Measurements from ENCODE around the gene PCNX1.

Gene PCNX1

DNA sequence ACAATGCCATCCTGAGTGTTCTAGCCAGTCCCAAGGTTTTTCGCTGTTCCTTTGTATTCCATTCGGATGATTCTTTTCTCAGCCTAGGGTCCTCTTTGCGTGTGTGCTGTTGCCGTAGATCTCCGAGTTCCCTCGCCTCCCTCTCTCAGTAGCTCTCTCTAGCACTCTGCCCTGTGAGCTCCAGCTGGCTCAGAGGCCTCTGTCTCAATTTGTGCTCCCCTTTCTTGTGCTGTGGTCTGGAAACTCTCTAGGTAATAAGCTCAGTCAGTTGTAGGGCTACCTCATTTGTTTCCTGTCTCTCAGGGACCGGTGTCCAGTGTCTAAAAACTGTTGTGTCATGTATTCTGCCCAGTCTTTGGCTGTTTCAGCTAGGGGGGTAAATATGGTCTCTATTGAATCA is 179.3 kb downstream of the PCNX1 start:
- no peaks in the 10 kb centered on the region for H3K9me3 ChIP-seq (ENCODE audit: low read depth, low read length)
- DNase-seq (ENCODE audit: low read depth, low spot score) = no peak
- no peak overlapping the region for H3K27ac ChIP-seq
- no peak overlapping the region for H3K4me3 ChIP-seq
- no peak overlapping the region for H3K9ac ChIP-seq (ENCODE audit: insufficient read length)
- TF ChIP-seq POLR2AphosphoS5 (IDR thresholded peaks at IDR 0.05; ENCODE audit: borderline replicate concordance, low read depth, low read length) (no peak), EZH2 (IDR thresholded peaks at IDR 0.05) (no peak), FOXP2 (optimal IDR thresholded peaks at IDR 0.05; ENCODE audit: control extremely low read depth, extremely low read length, insufficient read depth) (no peak)
- H3K36me3 ChIP-seq (ENCODE audit: insufficient read depth, low read length) = peaks cover 36% of the 10 kb centered on the region

DNA sequence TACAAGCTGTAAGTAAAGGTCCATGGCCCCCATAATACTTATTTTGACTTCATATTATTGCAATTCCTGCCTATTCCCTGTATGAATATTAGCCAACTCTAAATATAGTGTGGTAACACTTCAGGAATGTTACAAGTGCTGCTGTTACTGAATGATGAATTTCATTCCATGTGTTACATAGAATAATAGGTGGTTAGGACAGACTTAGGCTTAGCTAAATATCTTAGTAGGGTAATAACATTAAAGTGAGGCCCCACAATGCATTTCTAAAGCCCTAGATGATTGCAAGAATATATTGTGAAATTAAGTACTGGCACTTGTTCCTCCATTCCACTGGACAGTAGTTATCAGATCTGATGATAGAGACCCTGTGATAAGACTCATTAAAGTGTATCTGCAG is 182.7 kb downstream of the PCNX1 start:
- no peak overlapping the region for H3K4me3 ChIP-seq
- H3K9me3 ChIP-seq (ENCODE audit: low read depth, low read length) = no peaks in the 10 kb centered on the region
- H3K9ac ChIP-seq (ENCODE audit: insufficient read length) = no peak overlapping the region
- no peak for TF ChIP-seq EZH2 (IDR thresholded peaks at IDR 0.05)
- no peak for TF ChIP-seq FOXP2 (optimal IDR thresholded peaks at IDR 0.05; ENCODE audit: control extremely low read depth, extremely low read length, insufficient read depth)
- no peak for TF ChIP-seq POLR2AphosphoS5 (IDR thresholded peaks at IDR 0.05; ENCODE audit: borderline replicate concordance, low read depth, low read length)
- no peak overlapping the region for H3K27ac ChIP-seq
- DNase-seq (ENCODE audit: low read depth, low spot score) = no peak
- peaks cover 52% of the 10 kb centered on the region for H3K36me3 ChIP-seq (ENCODE audit: insufficient read depth, low read length)

DNA sequence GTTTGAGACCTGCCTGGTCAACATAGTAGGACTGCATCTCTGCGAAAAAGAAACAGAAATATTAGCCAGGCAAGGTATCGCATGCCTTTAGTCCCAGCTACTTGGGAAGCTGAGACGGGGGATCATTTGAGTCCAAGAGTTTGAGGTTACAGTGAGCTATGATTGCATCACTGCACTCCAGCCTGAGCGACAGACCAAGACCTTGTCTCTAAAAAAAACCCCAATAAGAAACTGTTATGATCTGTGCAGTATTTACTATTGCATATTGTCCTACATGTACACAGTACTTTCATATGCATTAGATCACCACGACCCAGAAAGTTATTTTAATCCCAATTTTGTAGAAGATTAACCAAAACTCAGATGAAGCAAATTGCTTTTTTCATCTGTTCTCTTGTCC is 187.5 kb downstream of the PCNX1 start:
- Histone ChIP-seq H3K36me3 (ENCODE audit: insufficient read depth, low read length) (peaks cover 37% of the 10 kb centered on the region), H3K27ac (no peak overlapping the region), H3K4me3 (no peak overlapping the region), H3K9me3 (ENCODE audit: low read depth, low read length) (no peaks in the 10 kb centered on the region), H3K9ac (ENCODE audit: insufficient read length) (no peak overlapping the region)
- TF ChIP-seq POLR2AphosphoS5 (IDR thresholded peaks at IDR 0.05; ENCODE audit: borderline replicate concordance, low read depth, low read length) (no peak), FOXP2 (optimal IDR thresholded peaks at IDR 0.05; ENCODE audit: control extremely low read depth, extremely low read length, insufficient read depth) (no peak), EZH2 (IDR thresholded peaks at IDR 0.05) (no peak)
- DNase-seq (ENCODE audit: low read depth, low spot score) = no peak

DNA sequence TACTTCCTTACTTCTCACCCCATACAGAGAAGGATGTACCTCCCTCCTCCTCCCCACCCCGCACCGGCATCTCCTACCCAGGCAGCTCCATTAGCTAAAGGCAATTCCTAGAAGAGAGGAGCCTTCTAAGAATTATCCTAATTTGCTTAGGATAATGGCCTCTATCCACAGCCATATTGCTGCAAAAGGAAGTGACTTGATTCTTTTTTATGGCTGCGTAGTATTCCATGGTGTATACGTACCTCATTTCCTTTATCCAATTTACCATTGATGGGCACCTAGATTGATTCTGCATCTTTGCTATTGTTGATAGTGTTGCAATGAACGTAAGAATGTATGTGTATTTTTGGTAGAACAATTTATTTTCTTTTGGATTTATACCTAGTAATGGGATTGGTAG is 189.7 kb downstream of the PCNX1 start:
- TF ChIP-seq EZH2 (IDR thresholded peaks at IDR 0.05) = no peak
- TF ChIP-seq POLR2AphosphoS5 (IDR thresholded peaks at IDR 0.05; ENCODE audit: borderline replicate concordance, low read depth, low read length) = no peak
- TF ChIP-seq FOXP2 (optimal IDR thresholded peaks at IDR 0.05; ENCODE audit: control extremely low read depth, extremely low read length, insufficient read depth) = no peak
- H3K9me3 ChIP-seq (ENCODE audit: low read depth, low read length) = no peaks in the 10 kb centered on the region
- H3K36me3 ChIP-seq (ENCODE audit: insufficient read depth, low read length) = peaks cover 18% of the 10 kb centered on the region; the same call in 1 of the 2 replicates
- H3K9ac ChIP-seq (ENCODE audit: insufficient read length) = no peak overlapping the region
- no peak for DNase-seq (ENCODE audit: low read depth, low spot score)
- H3K27ac ChIP-seq = no peak overlapping the region
- no peak overlapping the region for H3K4me3 ChIP-seq

DNA sequence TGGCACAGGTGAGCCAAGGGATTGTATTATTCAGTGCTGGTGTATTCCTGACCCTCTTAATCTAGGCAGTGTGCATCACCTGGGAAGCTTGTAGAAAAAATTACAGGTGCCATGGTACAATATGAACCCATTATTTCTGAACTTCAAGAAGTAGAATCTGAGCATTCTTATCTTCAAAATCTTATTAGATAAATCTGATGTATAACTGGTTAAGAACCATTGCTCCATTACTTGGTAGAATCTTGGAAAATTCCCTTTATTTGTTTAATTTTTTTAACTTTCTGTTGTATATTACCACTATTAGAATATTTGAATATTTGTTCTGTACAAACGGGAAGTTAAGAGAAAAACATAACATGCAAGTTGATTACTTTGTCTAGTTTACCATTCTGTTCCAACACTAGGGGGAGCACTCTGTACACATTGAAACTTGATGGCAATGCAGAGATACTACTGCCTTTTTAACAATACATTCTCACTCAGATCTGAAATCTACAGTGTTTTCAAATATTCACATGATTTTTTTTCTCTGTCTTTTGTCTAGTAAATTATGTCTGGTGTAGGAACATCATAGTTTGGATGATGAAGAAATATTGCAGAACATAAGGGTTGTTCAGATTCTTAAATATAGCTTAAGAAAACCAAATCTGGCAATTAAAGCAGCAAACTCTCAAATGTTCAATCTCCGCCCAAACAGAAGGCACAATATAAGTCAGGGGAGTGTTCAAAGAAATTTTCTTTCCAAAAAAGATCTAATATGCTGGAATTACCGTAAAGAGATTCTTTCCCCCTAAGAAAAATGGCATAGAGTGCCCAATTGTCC is 196.6 kb downstream of the PCNX1 start:
- Histone ChIP-seq H3K9me3 (ENCODE audit: low read depth, low read length) (no peaks in the 10 kb centered on the region), H3K27ac (peak overlapping the region; percentile 90), H3K9ac (ENCODE audit: insufficient read length) (peak overlapping the region; percentile 51), H3K4me3 (no peak overlapping the region), H3K36me3 (ENCODE audit: insufficient read depth, low read length) (peaks cover 23% of the 10 kb centered on the region)
- TF ChIP-seq FOXP2 (optimal IDR thresholded peaks at IDR 0.05; ENCODE audit: control extremely low read depth, extremely low read length, insufficient read depth) (no peak), EZH2 (IDR thresholded peaks at IDR 0.05) (no peak), POLR2AphosphoS5 (IDR thresholded peaks at IDR 0.05; ENCODE audit: borderline replicate concordance, low read depth, low read length) (no peak)
- DNase-seq (ENCODE audit: low read depth, low spot score) = peak; percentile 76

DNA sequence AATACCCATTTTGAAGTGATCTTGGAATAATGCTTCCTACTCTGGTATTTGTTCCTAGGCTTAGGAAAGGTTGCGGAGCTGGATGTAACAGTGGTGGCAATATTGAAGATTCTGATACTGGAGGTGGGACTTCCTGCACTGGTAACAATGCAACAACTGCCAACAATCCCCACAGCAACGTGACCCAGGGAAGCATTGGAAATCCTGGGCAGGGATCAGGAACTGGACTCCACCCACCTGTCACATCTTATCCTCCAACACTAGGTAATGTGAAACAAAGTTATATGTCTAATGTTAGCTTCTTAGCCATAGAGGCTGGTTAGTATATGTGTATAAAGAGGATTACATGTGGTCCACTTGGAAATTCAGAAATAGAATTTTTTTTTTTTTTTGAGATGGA is 197.9 kb downstream of the PCNX1 start:
- no peak for DNase-seq (ENCODE audit: low read depth, low spot score)
- H3K9me3 ChIP-seq (ENCODE audit: low read depth, low read length) = no peaks in the 10 kb centered on the region
- peaks cover 32% of the 10 kb centered on the region for H3K36me3 ChIP-seq (ENCODE audit: insufficient read depth, low read length)
- no peak overlapping the region for H3K9ac ChIP-seq (ENCODE audit: insufficient read length)
- no peak overlapping the region for H3K27ac ChIP-seq
- H3K4me3 ChIP-seq = no peak overlapping the region
- TF ChIP-seq FOXP2 (optimal IDR thresholded peaks at IDR 0.05; ENCODE audit: control extremely low read depth, extremely low read length, insufficient read depth) = no peak
- no peak for TF ChIP-seq POLR2AphosphoS5 (IDR thresholded peaks at IDR 0.05; ENCODE audit: borderline replicate concordance, low read depth, low read length)
- TF ChIP-seq EZH2 (IDR thresholded peaks at IDR 0.05) = no peak

DNA sequence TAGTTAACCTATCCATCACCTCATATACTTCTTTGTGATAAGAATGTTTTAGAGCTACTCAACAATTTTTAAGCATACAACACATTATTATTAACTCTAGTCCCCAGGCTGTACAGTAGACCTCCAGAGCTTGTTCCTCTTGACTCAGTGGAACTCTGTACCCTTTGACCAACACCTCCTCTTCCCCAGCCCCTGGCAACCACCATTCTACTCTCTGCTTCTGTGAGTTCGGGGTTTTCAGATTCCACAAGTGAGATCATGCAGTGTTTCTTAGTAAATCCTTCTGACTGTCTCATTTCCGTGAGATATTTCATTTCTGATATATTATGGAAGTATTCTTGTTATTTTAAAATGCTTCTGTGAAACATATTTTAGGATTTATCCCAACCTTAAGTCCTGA is 200.7 kb downstream of the PCNX1 start:
- Histone ChIP-seq H3K9ac (ENCODE audit: insufficient read length) (no peak overlapping the region), H3K36me3 (ENCODE audit: insufficient read depth, low read length) (peaks cover 37% of the 10 kb centered on the region)

DNA sequence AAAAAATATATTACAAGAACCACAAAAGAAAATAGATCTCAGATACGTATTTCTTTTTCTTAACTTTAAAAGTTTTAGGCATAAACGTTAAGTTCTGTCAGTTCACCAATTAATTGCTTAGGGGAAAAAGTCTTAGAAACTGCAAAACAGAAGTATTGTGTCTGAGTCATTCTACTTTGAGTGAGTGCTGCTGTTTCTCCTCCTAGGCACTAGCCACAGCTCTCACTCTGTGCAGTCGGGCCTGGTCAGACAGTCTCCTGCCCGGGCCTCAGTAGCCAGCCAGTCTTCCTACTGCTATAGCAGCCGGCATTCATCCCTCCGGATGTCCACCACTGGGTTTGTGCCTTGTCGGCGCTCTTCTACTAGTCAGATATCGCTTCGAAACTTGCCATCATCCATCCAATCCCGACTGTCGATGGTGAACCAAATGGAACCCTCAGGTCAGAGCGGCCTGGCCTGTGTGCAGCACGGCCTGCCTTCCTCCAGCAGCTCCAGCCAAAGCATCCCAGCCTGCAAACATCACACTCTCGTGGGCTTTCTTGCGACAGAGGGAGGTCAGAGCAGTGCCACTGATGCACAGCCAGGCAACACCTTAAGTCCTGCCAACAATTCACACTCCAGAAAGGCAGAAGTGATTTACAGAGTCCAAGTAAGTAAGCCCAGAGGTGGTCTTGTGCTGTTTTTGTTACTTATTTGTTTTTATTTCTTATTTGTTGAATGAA is 201.3 kb downstream of the PCNX1 start:
- no peak overlapping the region for H3K9ac ChIP-seq (ENCODE audit: insufficient read length)
- no peak for DNase-seq (ENCODE audit: low read depth, low spot score)
- no peak overlapping the region for H3K27ac ChIP-seq
- H3K4me3 ChIP-seq = no peak overlapping the region
- no peak for TF ChIP-seq FOXP2 (optimal IDR thresholded peaks at IDR 0.05; ENCODE audit: control extremely low read depth, extremely low read length, insufficient read depth)
- no peak for TF ChIP-seq POLR2AphosphoS5 (IDR thresholded peaks at IDR 0.05; ENCODE audit: borderline replicate concordance, low read depth, low read length)
- TF ChIP-seq EZH2 (IDR thresholded peaks at IDR 0.05) = no peak
- H3K36me3 ChIP-seq (ENCODE audit: insufficient read depth, low read length) = peaks cover 33% of the 10 kb centered on the region
- no peaks in the 10 kb centered on the region for H3K9me3 ChIP-seq (ENCODE audit: low read depth, low read length)

More for the DNA sequence above, 200.7 kb downstream of the PCNX1 start:
- no peaks in the 10 kb centered on the region for H3K9me3 ChIP-seq (ENCODE audit: low read depth, low read length)
- H3K4me3 ChIP-seq = no peak overlapping the region
- no peak for DNase-seq (ENCODE audit: low read depth, low spot score)
- no peak overlapping the region for H3K27ac ChIP-seq
- TF ChIP-seq FOXP2 (optimal IDR thresholded peaks at IDR 0.05; ENCODE audit: control extremely low read depth, extremely low read length, insufficient read depth) = no peak
- no peak for TF ChIP-seq EZH2 (IDR thresholded peaks at IDR 0.05)
- TF ChIP-seq POLR2AphosphoS5 (IDR thresholded peaks at IDR 0.05; ENCODE audit: borderline replicate concordance, low read depth, low read length) = no peak

All from SK-N-MC (cell line).